HG03280 (cell line): ENCODE results near the gene SPRED2.

Experiments
- ATAC-seq: cut with Tn5 transposase; IDR thresholded peaks from one replicate; pipeline ENCODE4 v1.9.1; 2021; ENCODE audit warnings: mild to moderate bottlenecking, moderate library complexity; ENCODE audit not compliant: unreplicated experiment

The SPRED2 gene

DNA sequence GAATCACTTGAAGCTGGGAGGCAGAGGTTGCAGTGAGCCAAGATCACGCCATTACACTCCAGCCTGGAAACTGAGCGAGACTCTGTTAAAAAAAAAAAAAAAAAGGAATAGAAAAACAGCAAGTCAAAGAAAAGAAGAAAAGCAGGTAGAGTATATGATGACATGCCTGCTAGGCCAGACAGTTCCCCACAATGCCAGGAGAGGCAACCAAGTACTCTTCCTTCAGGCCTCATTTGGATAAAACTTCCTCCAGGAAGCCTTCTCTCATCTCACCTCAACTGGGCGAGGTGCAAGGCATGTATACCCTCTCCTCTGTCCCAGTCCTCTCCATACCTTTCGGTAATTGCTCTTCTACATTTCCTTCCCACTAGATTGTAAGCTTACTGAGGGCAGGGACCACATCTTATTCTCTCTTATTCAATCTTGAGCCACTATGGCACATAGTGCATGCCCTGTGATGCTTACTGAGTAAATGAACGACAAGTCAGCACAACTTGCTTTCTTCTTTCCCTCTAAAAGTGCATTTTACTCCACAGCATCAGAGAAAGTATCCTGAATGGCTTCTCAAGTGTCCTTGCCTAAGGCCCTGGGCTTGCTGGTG, 10.1 kb upstream of the SPRED2 start:
- no peak for ATAC-seq

DNA sequence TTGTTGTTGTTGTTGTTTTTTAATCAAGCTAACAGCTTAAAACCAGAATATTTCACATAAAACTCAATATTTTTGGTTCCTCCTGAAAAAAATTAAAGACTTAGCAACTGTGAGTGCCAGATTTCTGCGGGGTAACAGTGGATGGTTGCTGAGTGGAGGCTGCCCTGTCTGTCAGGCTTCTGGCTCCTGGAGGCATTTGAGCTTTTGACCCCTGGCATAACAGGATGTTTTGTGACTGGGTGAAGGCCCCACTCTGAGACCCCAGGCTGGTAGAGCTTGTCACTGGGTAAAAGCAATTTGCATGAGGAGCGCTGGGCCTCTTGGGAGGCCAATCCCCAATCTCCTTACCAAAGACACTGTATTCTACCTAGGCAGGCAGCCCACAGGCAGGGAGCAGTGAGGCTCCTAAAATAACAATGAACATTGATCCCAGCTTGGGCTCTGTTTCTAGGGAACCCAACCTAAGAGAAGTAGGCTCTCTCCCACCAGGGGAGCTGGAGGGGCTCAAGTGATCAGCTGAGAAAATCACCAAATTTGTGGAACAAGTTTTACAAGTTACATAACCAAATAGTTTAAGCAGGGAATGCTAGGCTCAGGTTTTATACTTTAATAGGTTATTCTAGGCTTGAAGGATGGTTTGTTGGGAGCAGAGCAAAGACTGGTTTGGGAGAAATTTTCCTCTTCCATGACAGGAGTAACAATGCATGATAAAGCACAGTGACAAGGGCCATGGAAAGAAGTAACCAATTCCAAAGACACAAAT, 5.9 kb upstream of the SPRED2 start:
- no peak for ATAC-seq

DNA sequence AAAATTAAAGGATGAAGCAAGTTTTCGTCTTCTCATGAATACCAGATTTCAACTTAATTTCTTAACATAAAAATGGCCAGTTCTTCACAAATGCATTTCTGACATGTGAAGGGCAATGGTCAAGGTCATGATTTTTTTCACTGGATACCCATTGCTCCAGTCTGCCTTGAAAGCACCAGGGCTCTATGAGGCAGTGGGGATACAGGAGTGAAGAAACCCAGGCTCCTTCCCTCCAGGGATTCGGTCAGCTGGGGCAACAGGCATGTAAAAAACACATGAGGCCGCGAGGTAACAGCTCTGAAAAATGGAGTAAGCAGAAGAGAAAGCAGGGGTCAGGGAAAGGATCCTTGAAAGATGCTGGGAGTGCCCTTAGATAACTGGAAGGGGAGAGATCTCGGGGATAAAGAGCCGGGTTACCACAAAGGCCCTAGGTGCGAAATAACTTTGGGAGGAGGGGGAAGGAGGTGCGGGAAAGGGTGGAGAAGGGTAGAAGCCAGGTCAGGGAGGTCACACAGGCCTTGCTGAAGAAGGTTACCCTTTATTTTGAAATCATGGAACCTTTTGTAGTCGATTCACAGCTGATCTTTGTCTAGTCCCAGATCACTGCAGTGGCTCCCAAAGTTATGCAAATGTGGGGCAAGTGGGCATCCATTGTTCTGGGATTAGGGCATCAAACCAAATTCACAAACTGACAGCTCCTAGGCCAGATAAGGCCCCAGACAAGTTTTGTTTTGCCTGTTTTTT, 5.2 kb upstream of the SPRED2 start:
- ATAC-seq: no peak

GRCh38 chr2:65436824-65437221, 4.4 kb upstream of the SPRED2 start:
- peak; percentile 75 for ATAC-seq

GRCh38 chr2:65436169-65436823, 3.9 kb upstream of the SPRED2 start:
- ATAC-seq: peak; percentile 24

GRCh38 chr2:65435625-65436168, 3.3 kb upstream of the SPRED2 start:
- ATAC-seq: no peak

DNA sequence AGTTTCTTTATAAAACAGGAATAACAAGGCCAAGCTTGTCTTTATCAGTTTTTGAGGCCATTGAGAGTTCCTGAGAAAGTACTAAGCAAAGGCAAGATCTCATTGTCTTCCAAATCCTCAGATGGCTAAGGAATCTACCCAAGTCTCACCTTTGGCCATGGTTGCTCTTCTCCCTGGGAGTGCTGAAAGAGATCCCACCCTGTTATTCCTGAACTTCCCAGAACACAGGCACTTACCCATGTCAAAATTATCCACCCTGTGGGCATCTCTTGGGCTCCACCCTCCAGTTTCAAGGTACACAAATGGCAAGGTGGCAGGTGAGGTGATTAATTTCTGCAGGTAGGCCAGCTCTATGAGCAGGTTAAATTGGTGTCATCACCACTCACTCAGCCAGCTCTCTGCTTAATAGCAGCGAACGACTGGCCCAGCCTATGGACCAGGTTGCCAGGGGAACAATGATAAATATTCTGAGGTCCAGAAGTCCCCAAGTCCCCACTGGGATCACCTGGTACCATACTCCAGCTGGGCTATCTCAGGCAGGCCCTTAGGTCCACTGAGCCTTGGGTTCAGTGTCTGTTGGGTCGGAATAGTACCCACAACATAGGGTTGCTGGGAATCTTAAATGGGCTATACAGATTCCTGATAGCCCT, 2.3 kb upstream of the SPRED2 start:
- no peak for ATAC-seq

DNA sequence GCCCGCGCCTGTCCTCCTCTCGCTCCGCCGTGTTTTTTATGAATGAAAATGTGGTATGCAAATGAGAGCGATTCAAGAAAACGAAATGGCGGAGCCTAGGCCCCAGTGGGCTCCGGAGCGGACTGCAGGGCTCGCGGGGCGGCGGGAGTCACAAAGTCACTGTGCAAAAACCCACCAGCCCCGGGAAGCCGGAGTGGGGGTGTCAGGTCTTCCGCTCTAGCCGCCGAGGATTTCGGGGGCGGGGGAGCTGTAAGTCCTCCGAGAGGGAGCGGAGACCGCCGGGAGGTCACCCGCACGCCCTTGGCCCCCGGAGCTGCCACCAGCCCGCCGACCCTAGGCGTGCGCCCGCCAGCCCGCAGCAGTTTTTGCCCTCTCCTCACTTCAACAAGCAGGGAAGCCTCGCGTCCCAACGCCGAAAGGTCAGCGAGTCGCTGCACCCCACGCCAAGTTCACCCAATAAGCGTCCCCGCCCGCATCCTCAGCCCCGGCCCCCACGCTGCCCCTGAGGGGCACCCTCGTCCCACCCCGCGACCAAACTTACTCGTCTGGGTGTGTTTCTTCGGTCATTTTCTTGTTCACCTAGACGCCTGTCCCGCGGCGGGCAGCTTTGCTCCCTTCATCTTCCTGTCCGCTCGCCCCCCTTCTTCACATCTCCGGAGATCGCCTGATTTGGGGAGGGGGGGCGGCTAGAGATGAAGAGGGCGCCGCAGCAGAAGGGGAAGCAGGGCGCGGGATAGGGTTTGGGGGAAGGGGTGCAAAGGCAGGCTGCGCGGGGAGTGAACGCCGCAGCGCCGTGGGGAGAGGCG, 775 bp downstream of the SPRED2 start:
- ATAC-seq: peak; percentile 29

GRCh38 chr2:65430603-65431420, 1.6 kb downstream of the SPRED2 start:
- ATAC-seq: peak; percentile 34

DNA sequence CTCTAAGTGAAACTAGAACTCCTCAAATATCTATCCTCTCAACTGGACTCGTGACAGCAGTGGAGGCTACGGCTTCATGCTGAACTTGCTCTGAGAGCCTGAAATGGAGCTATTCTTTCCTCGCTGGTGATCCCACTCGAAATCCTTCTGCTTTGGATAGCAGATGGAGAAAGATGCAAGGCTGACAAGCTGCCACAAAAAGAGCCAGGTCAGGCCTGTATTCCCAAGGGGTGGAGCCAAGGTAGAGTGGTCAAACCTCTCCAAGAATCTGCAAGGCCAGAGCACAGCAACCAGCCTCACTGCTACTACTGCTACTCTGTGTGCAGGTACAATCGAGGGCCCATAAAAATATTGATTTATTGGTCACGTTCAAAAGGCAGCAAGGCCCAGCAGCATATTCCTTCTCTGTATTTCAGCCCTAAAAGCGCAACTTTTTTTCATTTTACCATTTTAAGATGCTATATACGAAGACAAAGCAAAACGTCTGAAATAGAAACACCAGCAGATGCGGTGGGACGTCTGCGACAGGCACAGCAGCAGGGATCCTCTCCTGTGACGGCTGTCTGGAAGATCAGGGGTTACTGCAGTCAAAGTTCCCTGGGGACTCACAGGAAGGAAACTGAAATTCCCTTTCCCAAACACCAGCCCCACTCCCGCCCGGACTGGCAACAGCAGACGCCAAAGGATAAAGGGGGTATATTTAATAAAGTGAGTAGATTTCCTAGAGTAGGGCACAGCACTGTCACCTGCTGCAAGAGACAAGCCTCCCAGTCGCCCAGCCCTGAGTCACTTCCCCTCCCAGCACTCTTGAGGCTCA, 2.4 kb downstream of the SPRED2 start:
- ATAC-seq: no peak

DNA sequence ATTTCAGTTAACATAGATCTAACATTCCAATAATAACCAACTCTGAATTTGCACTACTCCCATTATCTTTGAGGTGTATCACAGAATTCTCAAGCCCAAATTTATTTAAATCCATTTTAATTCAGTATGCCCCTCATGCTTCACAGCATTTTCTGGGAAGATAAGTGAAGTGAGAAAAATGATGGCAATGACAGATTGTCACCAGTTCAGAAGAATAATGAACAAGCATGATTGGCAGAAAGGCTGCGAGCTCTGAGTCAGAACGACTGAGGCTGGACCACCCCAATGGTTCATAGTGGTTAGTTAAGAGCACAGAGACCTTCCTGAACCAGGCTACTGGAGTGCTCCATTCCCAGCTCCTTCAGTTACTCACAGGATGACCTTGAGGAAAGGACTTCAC, 4.9 kb downstream of the SPRED2 start:
- no peak for ATAC-seq

DNA sequence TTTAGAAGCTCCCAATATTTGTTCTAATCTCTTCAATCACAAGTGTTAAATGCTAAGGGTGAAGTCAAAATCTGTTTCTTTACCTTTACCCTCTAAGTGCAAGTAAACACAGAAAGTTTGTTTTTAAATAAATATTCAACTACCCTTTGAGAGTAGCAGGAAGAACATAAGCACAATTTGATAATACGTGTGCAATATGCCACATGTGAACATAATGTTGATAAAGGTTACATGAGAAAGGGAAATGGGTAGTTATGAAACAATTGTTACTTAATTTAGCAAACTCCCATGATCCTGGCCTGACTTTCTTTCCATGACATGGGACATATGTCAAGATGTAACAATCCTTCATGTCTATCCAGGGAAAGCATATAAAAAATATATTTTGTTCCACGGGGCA, 7.1 kb downstream of the SPRED2 start:
- ATAC-seq: no peak

DNA sequence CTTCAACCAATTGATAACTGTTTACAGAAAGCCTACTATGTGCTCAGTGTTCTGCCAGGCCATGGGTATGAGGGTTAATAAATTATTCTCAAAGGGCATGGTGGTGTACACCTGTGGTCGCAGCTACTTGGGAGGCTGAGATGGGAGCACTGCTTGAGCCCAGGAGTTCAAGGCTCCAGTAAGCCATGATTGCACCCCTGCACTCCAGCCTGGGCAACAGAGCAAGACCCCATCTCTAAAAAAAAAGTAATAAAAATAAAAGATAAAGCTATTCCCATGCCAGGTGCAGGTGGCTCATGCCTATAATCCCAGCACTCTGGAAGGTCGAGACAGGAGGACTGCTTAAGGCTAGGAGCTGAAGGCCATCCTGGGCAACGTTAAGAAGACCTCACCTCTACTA, 8.0 kb downstream of the SPRED2 start:
- no peak for ATAC-seq

DNA sequence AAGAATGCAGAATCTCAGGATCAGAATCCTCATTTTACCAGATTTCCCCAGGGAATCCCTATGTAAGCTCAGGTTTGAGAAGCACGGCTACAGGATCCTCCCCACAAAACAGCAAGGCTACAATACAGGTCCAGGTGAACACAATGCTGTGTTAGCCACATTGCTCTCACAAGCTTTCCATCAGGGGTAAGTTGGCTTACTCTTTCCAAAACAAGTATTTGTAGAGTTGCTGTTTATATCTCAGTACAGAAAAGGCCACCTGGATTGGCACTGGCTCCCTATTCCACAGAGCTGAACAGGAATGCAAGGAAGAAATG, 11.0 kb downstream of the SPRED2 start:
- ATAC-seq: no peak

DNA sequence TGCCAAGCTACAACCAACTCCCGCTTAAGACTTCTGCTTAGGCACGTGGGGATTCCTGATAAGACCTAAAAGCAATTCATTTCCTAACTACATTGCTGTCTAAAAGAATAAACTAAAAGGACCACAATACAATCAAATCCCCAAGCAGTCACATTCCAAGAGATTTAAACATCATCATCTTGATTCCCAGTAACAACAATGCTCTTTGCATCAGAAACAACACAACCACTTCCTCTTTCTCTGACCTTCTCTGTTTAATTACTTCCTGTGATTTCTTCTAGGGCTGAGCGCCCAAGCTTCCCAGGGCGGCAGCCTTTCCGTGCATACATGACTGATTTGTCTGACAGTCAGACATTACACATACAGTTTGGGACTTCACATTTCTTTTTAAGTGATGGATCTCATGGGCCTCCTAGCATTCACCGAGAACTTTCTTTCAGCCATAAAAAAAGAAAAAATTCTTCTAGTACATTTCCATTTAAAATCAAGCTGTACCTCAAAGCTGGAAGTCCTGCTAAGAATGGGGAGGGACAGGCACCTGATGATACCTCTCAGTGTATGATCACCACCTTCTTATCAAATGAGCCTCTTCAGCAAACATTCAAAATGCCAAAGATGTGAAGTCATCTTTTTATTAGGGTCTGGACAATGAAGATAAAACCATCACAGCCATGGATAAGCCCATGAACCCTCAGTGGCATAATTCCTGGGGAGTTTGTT, 11.5 kb downstream of the SPRED2 start:
- ATAC-seq: no peak

GRCh38 chr2:65417509-65418085, 14.8 kb downstream of the SPRED2 start:
- ATAC-seq: no peak

- ATAC-seq: no peak
Measured at GRCh38 chr2:65416945-65417344, 15.5 kb downstream of the SPRED2 start.
